Stimulated activated CD4-positive, alpha-beta T cell treated with anti-CD3 and anti-CD28 coated beads, Interleukin-1b, Interleukin-23, amount 100 ng/mL, for 24 hours (primary cell): ENCODE data around the gene HNMT.

Experiments
- DNase-seq, 4 experiments: peaks; one replicate each; pipeline ENCODE4 v3.0.0-alpha.2; 2020; ENCODE audit warnings: low read depth in 4 of 4, low spot score in 1 of 4

HNMT gene

DNA sequence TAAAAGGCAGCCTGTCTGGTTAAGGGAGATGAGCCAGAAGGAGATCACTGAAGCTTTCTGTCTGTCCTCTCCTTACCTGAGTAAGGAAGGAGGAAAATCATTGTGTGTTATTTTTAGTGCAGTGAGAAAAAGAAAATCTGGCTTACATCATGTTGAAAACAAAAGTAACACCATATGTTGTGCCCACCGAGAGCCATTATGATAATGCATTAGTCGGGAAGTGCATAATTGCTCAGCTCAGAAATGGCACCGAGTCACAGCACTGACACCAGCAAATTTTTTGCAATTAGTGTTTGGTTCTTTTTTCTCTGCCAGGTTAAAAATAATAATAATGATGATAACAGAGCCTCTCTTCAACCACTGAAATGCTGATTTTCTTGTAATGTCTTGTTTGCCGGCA lies 46.6 kb downstream of the HNMT start:
- no peak for DNase-seq

DNA sequence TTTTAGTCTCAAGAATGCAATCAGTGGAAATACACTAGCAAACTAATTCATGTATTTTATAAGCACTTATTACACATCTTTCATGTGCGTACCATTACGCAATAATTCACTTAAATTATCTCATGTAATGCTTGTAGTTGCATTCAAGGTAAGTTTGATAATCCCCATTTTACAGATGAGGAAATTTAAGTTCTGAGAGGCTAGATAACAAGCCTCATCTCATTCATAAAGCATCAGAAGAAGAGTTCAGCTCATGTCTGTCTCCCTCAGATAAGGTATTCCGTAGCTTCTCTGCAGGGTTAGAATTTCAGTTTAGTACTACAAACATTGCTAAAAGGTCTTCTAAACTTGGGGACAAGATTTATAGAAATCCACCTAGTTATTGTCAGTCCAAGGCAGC lies 47.8 kb downstream of the HNMT start:
- no peak for DNase-seq

DNA sequence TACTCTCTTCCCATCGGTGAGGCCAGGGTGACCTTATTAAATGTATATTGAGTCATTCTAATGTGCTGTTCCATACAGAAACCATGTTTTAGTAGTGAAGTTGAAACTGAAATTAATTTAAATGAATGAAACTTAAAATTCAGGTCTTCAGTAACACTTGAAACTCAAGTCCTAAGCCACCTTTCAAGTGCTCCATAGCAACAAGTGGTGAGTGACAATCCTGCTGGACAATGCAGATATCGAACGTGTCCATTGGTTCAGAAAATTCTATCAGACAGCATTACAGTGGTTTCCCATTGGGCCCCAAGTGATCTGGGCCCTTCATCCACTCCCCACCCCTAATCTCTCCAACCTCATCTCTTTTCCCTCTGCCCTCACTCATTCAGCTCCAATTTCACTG lies 48.7 kb downstream of the HNMT start:
- no peak for DNase-seq

DNA sequence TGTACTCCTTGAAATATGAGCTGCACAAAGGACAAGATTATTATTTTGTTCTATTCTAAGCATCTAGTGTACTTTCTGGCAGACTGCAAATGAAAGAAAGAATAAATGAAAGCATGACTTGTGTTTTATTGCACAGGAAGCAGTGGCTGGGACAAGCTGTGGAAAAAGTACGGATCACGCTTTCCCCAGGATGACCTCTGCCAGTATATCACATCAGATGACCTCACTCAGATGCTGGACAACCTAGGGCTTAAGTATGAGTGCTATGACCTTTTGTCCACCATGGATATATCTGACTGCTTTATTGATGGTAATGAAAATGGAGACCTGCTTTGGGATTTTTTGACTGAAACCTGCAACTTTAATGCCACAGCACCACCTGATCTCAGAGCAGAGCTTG lies 49.4 kb downstream of the HNMT start:
- no peak for DNase-seq

DNA sequence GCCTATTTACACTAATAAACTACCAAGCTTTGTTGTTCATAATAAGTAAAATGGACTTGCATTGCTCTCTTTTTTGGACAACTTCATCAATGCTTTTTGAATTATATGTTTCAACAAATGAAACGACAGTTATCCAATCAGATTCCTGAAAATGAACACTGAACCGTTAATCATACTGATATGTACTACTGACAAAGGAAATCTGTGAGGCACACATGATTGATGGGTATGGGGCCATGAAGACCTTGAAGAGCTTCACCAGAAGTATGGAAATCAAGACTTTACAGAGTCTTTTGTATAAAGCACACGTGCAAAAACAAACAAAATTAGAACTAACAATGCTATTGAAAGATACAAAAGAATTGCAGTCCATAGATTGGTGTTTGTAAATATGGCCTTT lies 51.2 kb downstream of the HNMT start:
- no peak for DNase-seq

DNA sequence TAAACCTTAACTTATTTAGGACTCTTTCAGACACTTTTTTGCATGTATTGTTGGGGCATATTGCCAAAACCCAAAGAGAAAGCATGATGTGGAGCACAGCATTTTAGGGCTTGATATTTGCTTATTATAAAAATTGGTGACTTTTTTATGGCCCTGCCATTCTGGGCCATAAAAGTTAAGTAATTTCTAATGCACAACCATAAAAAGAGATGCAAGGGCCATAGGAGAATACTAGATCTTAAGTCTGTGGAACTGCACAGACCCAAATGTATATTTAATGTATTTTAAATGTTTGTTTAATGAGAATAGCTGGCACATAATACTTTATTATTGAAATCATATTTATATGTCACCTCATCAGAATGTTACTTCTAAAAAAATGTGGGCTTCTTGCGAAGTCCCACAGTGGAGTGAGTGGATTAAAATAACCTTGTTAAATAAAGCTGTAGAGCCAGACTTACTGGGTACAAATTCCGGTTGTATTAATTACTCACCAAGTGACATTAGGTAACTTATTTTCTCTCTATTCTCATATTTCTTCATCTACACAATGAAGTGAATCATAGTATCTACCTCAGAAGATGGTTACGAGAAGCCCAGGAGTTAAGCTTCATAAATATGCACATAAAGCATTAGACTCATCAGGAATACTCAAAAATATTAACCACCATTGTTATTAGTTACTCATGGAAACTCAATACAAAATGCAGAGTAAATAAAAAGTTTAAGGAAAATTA lies 52.2 kb downstream of the HNMT start:
- DNase-seq = no peak

DNA sequence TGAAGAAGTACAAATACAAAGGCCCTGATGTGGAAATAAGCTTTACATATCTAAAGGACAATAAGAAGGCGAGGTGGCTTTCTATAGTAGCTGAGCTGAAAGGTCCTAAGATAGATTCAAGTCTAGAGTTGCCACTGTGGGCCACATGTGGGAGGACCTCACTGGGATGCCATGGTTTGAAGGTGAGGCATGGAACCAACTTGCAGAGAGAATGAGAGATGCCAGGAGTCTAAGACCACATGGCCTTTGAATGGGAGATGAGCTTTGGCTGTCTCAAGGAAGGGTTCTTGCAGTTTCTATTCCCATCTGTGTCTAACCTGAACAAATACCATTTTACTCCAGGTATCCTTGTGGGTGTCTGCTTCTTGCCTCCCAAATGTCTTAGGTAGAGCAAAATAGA lies 53.6 kb downstream of the HNMT start:
- DNase-seq = no peak

DNA sequence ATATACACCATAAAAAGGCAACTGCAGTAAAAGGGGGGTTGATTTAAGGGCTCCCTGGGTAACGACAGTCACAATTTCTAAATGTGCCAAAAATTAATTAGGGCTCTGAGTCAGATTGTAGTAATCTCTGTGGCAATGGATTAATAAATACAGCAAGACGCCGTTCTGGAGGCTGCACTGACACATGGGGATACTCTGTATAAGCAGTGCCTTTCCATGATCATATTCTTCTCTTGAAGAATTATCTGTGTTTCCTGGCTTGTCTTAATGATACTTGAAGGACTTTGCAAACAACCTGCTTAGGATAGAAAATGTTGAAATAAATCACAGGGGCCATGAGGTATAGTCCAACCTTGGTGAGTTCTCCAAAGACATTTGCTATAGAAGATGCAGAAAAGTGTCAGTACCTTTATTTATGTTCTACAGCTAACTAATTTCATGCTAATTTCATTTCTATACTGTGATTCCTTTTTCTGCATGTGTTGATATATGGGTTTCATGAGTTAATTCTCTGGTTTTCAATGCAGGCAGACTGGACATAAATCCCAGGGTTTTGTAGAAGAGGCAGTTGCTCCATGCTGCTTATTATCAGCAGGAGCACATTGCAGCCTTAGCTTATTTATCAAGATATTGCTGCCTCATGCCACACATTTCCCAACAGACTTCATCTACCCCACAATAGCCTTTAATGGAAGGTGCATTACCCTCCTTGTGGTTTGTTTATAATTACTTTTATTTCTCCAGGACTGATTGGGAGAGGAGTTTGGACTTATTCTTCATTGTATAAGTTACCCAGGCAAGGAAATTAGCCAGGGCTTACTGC lies 54.8 kb downstream of the HNMT start:
- DNase-seq = no peak

DNA sequence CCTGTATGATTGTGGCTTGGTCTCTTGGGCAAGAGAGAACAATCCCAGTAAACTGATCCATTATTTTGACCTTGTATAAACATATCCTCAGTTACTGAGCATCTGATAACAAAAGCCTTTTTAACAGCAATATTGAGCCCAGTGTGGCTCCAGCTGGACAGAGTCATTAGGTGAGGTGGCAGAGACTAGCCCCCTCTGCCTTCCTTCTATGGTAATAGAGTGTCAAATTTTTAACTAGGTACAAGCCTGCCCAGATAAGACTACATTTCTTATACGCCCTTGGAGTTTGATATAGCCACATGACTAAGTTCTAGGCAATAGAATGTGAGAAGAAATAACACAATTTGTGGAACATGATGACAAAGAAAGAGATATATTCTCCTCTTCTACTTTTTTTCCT lies 56.2 kb downstream of the HNMT start:
- DNase-seq = no peak

DNA sequence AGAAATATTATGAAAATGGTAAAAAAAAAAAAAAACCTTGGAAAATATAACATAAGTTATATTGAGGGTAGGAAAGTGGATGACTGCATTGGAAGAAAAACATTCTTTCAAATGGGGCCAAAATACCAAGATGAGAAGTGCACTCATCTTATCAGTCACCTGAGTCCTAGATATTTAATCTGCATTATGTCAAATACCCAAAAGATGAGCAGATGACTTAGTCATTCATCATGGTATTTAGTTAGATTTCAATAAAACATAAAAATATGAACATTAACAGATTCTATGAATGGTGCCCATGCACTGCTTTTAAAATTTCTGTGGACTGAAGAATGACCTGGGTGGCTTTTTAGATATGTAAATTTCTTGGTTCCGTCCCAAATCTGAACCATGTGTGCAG lies 56.9 kb downstream of the HNMT start:
- no peak for DNase-seq

DNA sequence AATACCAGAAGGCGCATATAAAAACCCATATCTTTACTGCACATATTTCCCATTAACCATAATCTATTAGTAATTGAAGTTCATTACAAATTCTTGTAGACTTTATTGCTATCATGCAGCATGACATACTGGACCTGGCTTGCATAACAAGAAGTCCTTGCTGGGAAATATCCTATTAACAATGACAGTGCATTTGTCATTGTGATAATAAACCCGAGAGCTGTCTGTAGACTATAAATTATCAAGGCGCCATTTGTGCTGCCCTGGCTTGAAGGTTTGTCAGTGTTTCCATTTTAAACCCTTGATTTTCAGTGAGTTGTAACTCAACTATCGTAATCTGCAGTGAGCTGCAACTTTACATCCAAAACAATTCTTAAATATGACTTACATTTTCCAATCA lies 59.0 kb downstream of the HNMT start:
- no peak for DNase-seq

DNA sequence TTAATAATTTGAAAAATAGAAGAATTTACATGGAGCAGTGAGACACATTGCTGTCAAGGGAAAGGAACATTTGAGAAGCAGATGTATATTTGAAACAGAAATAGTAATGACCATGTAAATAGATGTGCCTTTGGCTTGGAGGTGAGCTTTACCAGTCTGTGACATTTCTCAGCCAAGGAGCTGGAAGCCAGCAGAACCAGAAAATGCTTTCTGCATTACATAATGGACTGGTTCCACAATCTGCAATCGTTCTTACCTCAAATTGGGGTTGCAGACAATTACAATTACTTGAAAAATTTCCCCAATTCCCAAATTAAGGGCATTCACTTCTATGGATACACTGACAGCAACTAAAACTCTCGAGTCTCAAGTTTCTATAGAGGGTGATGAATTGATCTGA lies 59.7 kb downstream of the HNMT start:
- no peak for DNase-seq

DNA sequence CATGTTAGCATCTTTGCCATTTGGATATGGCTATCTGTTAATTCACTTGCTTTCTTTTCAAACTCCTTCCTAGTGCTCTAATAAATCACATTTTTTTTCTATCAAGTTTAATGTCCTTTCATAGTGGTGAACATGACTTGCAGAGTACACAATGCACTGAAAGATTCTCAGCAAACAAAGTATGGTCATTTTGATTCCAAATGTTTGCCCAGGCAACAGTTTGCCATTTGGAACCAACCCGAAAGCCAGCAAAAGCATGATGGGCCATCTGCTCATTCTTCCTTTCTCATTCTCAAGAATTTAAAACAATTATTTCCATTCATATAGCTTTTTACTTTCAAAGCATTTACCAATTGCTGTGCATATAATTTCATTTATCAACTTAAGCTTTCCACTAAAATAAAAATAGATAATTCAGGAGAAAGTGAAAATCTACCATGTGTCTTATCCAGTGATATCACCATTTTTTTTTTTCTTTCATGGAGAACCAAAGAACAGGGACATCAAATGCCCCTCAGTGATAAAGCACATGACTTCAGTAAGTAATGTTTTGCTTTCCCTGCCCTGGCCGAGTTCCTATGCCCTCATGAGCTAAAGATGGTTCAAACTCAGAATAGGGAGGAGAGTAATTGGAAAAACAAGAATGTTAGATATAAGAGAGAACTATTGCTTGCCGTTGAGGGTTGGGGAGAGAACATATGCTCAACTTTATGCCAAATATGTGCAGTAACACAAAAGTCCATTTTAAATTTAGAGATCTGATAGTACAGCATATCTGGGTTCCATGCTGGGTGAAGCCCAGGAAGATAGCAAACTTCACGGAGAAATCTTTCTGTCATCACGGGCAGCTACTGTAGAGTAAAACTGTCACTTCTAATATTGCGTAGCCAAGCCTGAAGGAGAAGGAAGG lies 62.1 kb downstream of the HNMT start:
- DNase-seq = no peak

DNA sequence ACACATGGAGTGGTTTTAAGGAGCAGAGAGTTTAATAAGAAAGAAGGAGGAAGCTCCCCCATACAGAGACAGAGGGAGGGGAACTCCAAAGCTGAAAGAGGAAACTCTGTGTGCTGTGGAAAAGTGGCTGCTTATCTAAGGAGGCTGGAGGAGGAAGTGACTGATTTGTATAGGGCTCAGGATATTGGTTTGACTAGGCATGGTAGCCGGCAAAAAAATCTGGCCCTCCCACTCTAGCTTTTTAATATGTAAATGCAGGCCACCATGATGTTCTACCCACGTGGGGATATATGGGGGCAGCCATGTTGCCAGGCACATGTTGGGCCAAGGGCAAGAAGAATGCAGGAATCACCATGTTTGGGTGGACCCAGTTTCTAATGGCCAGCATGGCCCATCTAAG lies 64.3 kb downstream of the HNMT start:
- no peak for DNase-seq

DNA sequence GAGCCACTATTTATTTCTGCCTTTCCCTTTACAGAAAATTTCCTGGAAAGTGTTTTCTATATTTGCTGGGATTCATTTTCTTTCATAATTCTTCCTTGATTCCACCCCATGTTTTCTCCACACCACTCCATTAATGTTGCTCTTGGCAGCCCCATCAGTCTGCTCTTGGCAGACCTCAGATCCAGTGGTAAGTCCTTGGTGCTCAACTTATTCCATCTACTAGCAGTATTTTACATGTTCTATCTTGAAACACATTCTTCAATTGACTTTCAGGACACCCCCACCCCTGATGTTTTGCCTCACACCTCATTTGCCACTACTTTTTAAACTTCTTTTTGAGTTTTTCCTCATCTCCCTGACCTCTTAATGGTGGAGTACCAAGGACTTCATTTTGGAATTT lies 65.0 kb downstream of the HNMT start:
- no peak for DNase-seq

DNA sequence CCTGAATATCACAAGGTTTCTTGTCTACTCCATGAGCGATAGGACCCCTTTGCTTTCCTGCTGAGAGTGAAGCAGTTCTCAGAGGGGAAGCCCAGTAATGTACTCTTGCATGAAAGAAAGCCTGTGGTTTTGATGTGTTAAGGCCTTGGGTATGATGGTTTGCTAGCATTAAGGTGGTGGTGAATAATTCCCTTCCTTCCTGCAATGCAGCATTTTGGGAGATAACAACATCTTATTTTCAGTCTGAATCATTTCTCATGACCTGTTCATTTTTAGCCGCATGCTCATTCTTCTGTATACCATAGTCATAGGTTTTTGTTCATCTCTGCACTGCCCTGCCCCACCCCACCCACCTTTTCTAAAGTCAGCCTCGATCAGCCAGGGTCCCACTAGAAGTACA lies 66.2 kb downstream of the HNMT start:
- no peak for DNase-seq

DNA sequence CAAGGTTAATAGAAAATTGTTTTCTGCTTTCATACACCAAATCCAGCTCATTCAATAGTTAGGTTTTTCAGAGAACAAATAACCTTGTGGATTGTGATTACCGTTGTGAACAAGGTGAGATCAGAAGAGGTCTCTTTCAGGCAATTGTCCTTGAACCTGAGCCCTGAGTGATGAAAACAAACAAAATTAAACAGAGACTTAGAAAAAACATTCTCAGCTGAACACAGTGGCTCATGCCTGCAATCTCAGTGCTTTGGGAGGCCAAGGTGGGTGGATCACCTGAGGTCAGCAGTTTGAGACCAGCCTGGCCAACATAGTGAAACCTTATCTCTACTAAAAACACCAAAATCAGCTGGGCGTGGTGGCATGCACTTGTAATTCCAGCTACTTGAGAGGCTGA lies 68.1 kb downstream of the HNMT start:
- DNase-seq = no peak

DNA sequence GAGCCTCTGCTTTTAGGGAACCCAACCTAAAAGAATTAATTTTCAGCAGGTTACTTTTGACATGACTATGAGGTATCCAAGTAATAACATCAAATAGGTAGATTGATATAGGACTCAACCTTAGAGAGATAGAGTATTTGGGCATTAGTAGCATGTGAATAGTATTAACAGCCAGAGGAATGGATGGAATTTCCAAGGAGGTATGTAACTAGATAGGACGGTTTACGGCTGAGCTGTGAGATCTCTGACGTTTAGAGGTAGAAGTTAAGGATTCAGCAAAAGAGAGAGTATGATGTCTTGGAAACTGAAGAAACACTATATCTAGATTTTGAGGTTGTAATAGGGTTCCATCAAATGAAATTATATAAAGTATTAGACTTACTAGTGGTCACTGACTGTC lies 70.3 kb downstream of the HNMT start:
- no peak for DNase-seq

DNA sequence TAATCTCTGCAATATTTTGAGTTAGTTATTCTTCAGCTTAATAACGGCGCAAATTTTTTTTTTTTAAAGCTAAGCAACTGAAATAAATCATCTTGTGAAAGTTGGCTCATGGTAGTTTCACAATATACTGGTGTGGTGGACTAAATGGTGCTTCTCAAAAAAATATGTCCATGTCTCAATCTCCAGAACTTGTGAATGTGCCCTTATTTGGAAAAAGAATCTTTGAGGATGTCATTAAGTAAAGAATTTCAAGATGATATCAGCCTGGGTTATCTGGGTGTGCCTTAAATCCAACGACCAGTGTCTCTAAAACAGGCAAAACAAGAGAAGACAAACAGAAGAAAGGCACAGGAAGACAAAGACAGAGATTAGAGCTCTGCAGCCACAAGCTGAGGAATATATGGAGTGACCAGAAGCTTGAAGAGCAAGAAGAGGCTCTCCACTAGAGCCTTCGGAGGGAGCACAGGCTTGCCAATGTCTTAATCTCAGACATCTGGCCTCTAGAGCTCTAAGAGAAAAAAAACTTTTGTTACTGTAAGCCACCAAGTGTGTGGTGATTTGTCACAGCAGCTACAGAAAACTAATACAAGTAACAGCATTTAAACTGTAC lies 71.4 kb downstream of the HNMT start:
- no peak for DNase-seq

DNA sequence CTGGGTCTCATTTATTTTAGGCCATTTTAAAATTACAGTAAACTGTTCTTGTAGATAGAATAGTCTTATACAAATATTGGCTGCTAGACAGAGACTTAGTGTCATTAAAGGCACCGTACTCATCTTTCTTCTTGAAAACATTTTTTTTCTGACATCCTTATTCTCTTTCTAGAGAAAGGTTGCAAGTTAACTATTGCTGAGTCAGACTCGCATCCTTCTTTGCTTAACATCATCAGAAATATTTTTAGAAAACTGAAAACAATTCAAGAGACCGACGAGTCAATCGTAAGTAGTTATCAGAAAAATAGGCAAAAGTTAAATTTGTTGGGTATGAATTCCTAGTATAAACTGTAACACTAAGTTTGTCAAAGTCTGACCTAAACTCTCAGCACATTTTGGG lies 72.2 kb downstream of the HNMT start:
- DNase-seq = no peak

DNA sequence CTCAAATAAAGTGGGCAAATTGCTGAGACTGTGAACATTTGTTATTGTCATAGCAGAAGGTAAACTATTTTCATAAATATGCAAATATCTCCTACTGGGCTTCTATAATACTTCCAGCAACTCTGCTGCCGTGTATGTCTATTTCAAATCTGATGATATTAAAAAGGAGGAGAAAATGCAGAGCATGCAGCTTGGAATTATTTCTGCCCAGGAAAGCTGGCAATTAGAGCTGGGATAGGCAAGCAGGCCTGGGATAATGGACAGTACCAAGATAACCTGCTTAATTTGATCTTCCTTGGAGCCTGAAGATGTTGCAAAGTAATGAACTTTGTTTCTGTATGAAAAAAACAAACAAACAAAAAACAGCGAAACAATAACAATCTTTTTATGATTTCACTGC lies 72.8 kb downstream of the HNMT start:
- no peak for DNase-seq
